HepG2 (cell line): ENCODE data around the gene PROC. TPM values are rescaled to one million over a fixed set of nuclear protein-coding genes. Genes with fewer than 3 reads are reported as not detected.

Experiments used
- ARID3A ChIP-seq: IDR thresholded peaks from 2 replicates; pipeline ENCODE4 v1.6.1; 2012; ENCODE audit warnings: low read depth, low read length, improper control_type of control experiment
- KDM6A ChIP-seq: IDR thresholded peaks from 2 replicates; pipeline ENCODE4 v1.6.1; 2016; ENCODE audit warnings: low read depth
- MLXIP ChIP-seq: sonication (generic); formaldehyde crosslinking; IDR thresholded peaks from 2 replicates; pipeline ENCODE4 v1.9.0; 2021; ENCODE audit warnings: missing genetic modification reagents, borderline replicate concordance
- MTA3 ChIP-seq: sonication (generic); formaldehyde crosslinking; IDR thresholded peaks from 2 replicates; pipeline ENCODE4 v1.4.0; 2020; ENCODE audit warnings: missing genetic modification reagents
- NCOA1 ChIP-seq: sonication (generic); formaldehyde crosslinking; IDR thresholded peaks from 2 replicates; pipeline ENCODE4 v1.9.0; 2021; ENCODE audit warnings: missing genetic modification reagents
- NFKBIZ ChIP-seq: IDR thresholded peaks from 2 replicates; pipeline ENCODE4 v1.6.1; 2018; ENCODE audit warnings: missing genetic modification reagents, missing compliant biosample characterization
- NR2F6 ChIP-seq, 2 experiments: IDR thresholded peaks; 2 replicates each; pipeline ENCODE4 v1.6.1; 2016; ENCODE audit warnings: antibody characterized with exemption in 1 of 2, mild to moderate bottlenecking in 1 of 2
- PAWR ChIP-seq: sonication (generic); formaldehyde crosslinking; IDR thresholded peaks from 2 replicates; pipeline ENCODE4 v1.4.0; 2020; ENCODE audit warnings: missing genetic modification reagents, mild to moderate bottlenecking, borderline replicate concordance
- PAX8 ChIP-seq: sonication (generic); formaldehyde crosslinking; IDR thresholded peaks from 2 replicates; pipeline ENCODE4 v1.8.0; 2022; ENCODE audit warnings: mild to moderate bottlenecking, missing genetic modification reagents, borderline replicate concordance
- REL ChIP-seq: sonication (generic); formaldehyde crosslinking; conservative IDR thresholded peaks from 2 replicates; pipeline ENCODE4 v1.8.0; 2022; ENCODE audit warnings: mild to moderate bottlenecking, missing genetic modification reagents, moderate library complexity
- RXRB ChIP-seq: IDR thresholded peaks from 2 replicates; pipeline ENCODE4 v1.6.1; 2016; ENCODE audit warnings: borderline replicate concordance, missing genetic modification reagents, missing compliant biosample characterization
- SIX1 ChIP-seq: sonication (generic); formaldehyde crosslinking; IDR thresholded peaks from 2 replicates; pipeline ENCODE4 v1.4.0; 2020; ENCODE audit warnings: missing genetic modification reagents, borderline replicate concordance
- SMC3 ChIP-seq: IDR thresholded peaks from 2 replicates; pipeline ENCODE4 v1.6.1; 2011; ENCODE audit warnings: low read length, improper control_type of control experiment
- SOX5 ChIP-seq: IDR thresholded peaks from 2 replicates; pipeline ENCODE4 v1.6.1; 2016; ENCODE audit warnings: borderline replicate concordance
- SP4 ChIP-seq: sonication (generic); formaldehyde crosslinking; IDR thresholded peaks from 2 replicates; pipeline ENCODE4 v1.8.1; 2023; ENCODE audit warnings: mild to moderate bottlenecking, missing genetic modification reagents
- SYNCRIP ChIP-seq: fragments of 200-400 bp; formaldehyde crosslinking; IDR thresholded peaks from 2 replicates; pipeline ENCODE4 v1.6.1; 2018; ENCODE audit warnings: mild to moderate bottlenecking, low read depth, low read length; ENCODE audit not compliant: insufficient read depth
- TIGD3 ChIP-seq: sonication (generic); formaldehyde crosslinking; IDR thresholded peaks from 2 replicates; pipeline ENCODE4 v1.5.1; 2020; ENCODE audit warnings: mild to moderate bottlenecking, missing genetic modification reagents, borderline replicate concordance
- ZBTB21 ChIP-seq: sonication (generic); formaldehyde crosslinking; IDR thresholded peaks from 2 replicates; pipeline ENCODE4 v1.4.0; 2020; ENCODE audit warnings: missing genetic modification reagents
- ZFYVE20 ChIP-seq: sonication (generic); formaldehyde crosslinking; IDR thresholded peaks from 2 replicates; pipeline ENCODE4 v1.8.0; 2023; ENCODE audit warnings: low read depth, mild to moderate bottlenecking, moderate library complexity, missing genetic modification reagents, borderline replicate concordance
- ZNF143 ChIP-seq: sonication (generic); formaldehyde crosslinking; IDR thresholded peaks from 2 replicates; pipeline ENCODE4 v1.4.0; 2020; ENCODE audit warnings: missing genetic modification reagents
- ZNF17 ChIP-seq: sonication (generic); formaldehyde crosslinking; IDR thresholded peaks from 2 replicates; pipeline ENCODE4 v1.5.0; 2020; ENCODE audit warnings: mild to moderate bottlenecking, missing genetic modification reagents
- ZNF225 ChIP-seq: sonication (generic); formaldehyde crosslinking; IDR thresholded peaks from 2 replicates; pipeline ENCODE4 v1.4.0; 2020; ENCODE audit warnings: mild to moderate bottlenecking, missing genetic modification reagents
- ZNF501 ChIP-seq: sonication (generic); formaldehyde crosslinking; IDR thresholded peaks from 2 replicates; pipeline ENCODE4 v1.5.1; 2020; ENCODE audit warnings: mild to moderate bottlenecking, moderate library complexity, missing genetic modification reagents
- ZNF777 ChIP-seq: sonication (generic); formaldehyde crosslinking; IDR thresholded peaks from 2 replicates; pipeline ENCODE4 v1.4.0; 2020; ENCODE audit warnings: missing genetic modification reagents
- ZSCAN29 ChIP-seq: sonication (generic); formaldehyde crosslinking; conservative IDR thresholded peaks from 2 replicates; pipeline ENCODE4 v1.4.0; 2020; ENCODE audit warnings: mild to moderate bottlenecking, missing genetic modification reagents
- polyA plus RNA-seq, 8 experiments: library from polyadenylated mRNA; depleted of rRNA in 3 of 8; stranded (reverse) in 7 of 8; unstranded in 1 of 8; fragments of >200 nt; fragmentation: Illumina TruSeq in 4 of 8; extraction: Trizol in 4 of 8; gene quantifications; 2 replicates each; pipeline versions ENCODE4 v1.2.1 to v1.2.3, GENCODE V29; 2011 to 2016; ENCODE audit warnings: low read depth in 4 of 8, missing spikeins in 1 of 8, mixed read lengths in 1 of 8; ENCODE audit not compliant: insufficient read depth in 1 of 8
- total RNA-seq, 5 experiments: library from RNA; depleted of rRNA; stranded (reverse); fragments of >200 nt; fragmentation: Illumina TruSeq; extraction: Trizol; gene quantifications; 2 replicates each; pipeline ENCODE4 v1.2.3, GENCODE V29; 2016; ENCODE audit warnings: low read depth in 1 of 5

Gene PROC
- total and polyA plus RNA-seq, 2 of the 13 experiments (the other 11 are each of a cell fraction or from before 2014, with no cell fraction given), result 134 to 185 TPM

- TF ChIP-seq SYNCRIP (no peak), ZFYVE20 (CRISPR knock-in tag) (no peak), KDM6A (CRISPR knock-in tag) (peak; percentile 55; the same call in 1 of the 2 replicates), NFKBIZ (no peak), ZNF225 (CRISPR knock-in tag) (no peak), NCOA1 (CRISPR knock-in tag) (no peak), REL (CRISPR knock-in tag) (no peak), ZBTB21 (CRISPR knock-in tag) (no peak), SOX5 (CRISPR knock-in tag) (peak; percentile 66; the same call in 1 of the 2 replicates), ZNF143 (no peak), TIGD3 (CRISPR knock-in tag) (no peak), MTA3 (CRISPR knock-in tag) (no peak), SP4 (CRISPR knock-in tag) (no peak; the same call in 1 of the 2 replicates), ZNF501 (CRISPR knock-in tag) (peak; percentile 16; the same call in 1 of the 2 replicates), PAWR (no peak), RXRB (CRISPR knock-in tag) (peak; percentile 91), ARID3A (no peak), NR2F6 (IDR thresholded peaks at IDR 0.05) (peak; percentile 98), NR2F6 (CRISPR knock-in tag; IDR thresholded peaks at IDR 0.05) (peak; percentile 99), SMC3 (no peak), PAX8 (CRISPR knock-in tag) (no peak; the same call in 1 of the 2 replicates), SIX1 (no peak), ZNF777 (CRISPR knock-in tag) (0 out of 2 replicates have a peak, but pooled peaks have one; percentile 40), ZSCAN29 (CRISPR knock-in tag) (0 out of 2 replicates have a peak, but pooled peaks have one; percentile 28), MLXIP (CRISPR knock-in tag) (no peak), ZNF17 (CRISPR knock-in tag) (no peak)
Measured at GRCh38 chr2:127414638-127415592, 3.3 kb upstream of the PROC start (continued).
